Suppressor macrophage treated with lipopolysaccharide for 4 hours (primary cell): ENCODE data around the gene EML1.

Experiments used
- DNase-seq: peaks from one replicate; pipeline ENCODE4 v3.0.0-alpha.2; 2020

EML1 gene

DNA sequence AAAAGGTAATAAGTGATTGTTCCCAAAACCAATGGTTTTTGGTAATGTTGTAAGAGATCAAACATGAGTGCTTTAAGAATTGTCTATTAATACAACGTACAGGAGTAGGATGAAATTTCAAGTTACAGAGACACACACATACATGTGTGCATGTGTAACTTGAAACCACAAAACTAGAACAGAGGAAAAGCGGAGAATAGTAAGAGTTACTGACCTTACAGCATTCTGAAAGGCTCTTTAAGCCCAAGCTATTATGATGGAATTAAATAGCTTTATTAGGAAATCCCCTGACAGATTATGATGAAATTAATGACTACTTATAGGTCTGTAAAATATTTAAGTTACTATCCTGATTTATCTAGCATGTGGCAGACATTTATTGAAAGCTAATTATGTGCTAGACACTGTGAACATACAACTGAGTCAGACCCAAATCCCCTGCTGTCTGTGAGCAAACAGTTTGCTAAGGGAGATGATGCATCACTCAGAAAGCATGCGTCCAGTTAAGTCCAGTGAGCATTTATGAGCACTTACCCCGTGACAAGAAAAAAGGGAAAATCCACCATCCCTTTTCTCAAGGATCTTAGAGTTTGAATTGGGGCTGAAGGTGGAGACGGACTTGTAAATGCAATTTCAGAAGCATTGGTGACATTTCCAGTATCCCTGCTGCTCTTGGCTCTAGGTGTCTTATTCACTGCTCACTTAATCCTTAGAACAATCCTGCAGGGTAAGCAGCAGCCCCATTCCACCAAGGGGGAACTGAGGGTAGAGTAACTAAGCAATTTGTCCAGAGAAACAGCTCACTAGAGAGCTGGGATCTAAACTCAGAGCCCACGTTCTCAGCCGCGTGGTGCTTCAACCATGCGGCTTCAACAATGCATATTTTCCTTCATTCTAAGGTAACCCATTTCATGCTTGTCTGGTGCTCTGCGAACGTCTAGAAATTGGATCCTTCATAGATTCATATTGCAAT, 117.4 kb downstream of the EML1 start:
- no peak for DNase-seq

DNA sequence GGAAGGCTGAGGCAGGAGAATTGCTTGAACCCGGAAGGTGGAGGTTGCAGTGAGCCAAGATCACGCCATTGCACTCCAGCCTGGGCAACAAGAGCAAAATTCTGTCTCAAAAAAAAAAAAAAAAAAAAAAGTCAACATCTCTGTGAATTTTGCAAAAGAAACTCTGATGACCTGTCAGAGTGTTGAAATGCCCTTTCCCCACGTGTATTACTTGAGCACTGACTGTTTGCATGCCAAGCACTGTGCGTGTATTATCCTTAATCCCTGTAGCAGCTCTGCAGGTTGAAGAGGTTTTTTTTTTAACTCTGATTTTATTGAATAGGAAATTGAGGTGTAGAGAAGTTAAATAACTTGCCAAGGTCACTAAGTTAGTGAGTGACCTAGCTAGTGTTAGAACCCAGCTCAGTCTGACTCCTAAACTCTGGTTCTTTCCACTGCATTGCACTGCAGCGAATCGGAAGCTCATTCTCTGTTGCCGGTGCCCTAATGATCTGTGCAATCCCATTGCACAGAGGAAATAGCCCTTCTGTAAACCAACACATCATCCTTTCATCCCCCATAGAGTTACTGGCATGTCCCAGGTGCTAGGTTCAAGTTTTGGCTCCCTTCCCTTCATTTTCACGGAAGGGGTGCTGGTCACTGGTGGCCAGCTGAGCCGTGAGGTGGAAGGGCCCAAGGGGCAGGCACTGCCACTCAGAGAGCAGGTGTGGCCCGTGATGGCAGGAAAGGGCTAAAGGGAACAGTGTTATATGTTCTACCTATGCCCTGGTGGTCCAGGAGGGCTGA, 122.3 kb downstream of the EML1 start:
- DNase-seq: no peak

GRCh38 chr14:99916091-99916383, 122.8 kb downstream of the EML1 start:
- no peak for DNase-seq

GRCh38 chr14:99918781-99919180, 125.6 kb downstream of the EML1 start:
- no peak for DNase-seq

DNA sequence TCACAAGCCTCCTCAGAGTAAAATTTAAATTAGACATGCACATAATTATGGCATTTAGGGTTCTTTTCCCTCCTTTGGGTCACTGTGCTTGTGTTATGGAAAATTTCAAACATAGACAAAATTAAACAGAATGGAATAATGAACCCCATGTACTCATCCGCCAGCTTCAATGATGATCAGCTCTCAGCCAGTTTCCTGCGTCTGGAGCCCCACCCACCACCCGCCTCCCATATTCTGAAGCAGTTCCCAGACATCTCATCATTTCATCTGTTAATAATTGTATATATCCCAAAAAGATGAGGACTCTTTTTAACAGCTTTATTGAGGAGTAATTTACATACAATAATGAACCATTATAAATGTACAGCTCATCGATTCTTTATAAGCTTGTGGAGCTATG, 128.2 kb downstream of the EML1 start:
- no peak for DNase-seq

GRCh38 chr14:99924379-99924778, 131.2 kb downstream of the EML1 start:
- DNase-seq: no peak

DNA sequence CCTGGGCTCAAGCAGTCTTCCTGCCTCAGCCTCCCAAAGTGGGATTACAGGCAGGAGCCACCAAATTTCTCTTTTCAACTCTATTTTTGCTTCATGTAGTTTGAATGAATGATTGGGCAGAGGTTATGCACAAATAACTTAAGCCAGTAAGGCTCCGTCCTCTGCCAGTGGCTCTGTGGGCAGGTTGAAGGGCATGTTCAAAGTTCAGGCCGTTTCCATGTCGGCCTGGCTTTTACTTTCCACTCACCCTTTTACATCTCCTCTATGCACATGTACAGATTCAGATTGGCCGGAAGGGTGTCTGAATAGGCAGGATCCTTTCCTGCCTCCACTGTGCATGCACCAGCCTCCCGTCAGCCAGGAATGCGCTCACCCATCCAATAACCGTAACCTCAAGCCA, 132.3 kb downstream of the EML1 start:
- no peak for DNase-seq

- no peak for DNase-seq
These were observed 135.8 kb downstream of the EML1 start for GRCh38 chr14:99928963-99929362.

DNA sequence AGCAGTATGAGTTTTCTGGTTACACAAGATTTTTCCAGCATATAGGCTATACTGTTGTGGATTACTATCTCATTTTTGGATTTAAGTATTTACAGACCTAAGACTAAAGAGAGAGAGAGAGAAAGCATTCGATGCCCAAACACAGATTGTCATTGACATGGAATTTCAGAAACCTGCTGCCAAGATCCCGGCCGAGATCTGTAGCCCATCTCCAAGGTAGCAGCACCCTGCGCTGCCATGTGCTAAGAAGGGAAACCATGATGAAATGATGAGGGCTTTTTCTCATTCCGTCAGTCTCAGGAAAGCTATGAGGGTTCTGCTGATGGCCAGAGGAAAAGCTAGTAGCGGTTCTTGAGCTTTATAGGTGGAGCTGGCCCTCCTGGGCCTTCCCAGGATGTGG, 136.4 kb downstream of the EML1 start:
- DNase-seq: no peak

- DNase-seq: no peak
These were observed 137.4 kb downstream of the EML1 start for GRCh38 chr14:99930420-99931274.

- DNase-seq: no peak
These were observed 138.1 kb downstream of the EML1 start for GRCh38 chr14:99931308-99931707.

DNA sequence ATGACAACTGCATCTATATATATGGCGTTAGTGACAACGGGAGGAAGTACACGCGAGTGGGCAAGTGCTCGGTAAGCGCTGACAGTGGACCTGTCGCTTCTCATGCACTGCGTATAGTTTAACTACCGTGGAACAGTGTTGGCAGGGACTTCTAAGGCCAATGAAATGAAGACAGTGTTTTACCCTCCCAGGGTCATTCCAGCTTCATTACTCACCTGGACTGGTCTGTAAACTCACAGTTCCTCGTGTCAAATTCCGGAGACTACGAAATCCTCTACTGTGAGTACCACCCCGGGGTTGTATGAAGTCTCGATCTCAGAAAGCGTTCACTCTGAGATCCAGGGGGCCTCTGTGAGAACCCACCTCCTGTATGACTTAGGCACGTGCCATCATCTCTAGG, 142.8 kb downstream of the EML1 start:
- no peak for DNase-seq

DNA sequence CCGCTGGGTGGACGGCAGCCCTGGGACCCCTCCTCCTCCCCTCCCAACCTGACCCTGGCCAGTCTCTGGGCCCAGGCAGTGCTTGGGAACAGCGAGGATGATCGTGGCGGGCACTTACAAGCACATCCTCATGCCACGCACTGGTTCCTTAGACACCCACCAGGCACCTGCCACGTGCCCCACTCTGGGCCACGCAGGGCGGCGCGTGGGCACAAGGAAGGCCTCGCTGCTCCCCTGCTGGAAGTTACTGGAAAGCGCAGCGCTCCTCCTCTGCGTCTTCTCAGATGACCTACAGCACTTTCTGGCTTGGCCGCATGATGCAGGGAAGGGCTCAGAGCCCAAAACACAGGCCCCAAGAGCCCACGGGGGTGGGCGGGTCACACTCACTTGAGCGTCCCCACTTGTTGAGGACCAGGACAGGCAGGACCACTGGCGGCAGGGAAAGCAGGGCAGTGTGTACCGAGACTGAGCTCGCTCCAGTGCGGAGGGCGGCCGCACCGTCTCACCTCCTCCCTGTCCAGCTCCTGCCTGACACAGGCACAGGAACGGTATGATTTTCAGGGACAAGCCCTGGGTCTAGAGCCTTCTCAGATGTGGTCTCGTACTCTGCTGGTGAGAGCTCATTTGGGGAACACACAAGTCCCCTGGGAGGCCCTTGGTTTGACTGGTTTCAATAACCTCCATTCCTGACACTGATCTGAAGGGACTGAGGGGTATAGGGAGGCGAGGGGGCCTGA, 143.7 kb downstream of the EML1 start:
- no peak for DNase-seq

GRCh38 chr14:99937475-99938244, 144.4 kb downstream of the EML1 start:
- no peak for DNase-seq

DNA sequence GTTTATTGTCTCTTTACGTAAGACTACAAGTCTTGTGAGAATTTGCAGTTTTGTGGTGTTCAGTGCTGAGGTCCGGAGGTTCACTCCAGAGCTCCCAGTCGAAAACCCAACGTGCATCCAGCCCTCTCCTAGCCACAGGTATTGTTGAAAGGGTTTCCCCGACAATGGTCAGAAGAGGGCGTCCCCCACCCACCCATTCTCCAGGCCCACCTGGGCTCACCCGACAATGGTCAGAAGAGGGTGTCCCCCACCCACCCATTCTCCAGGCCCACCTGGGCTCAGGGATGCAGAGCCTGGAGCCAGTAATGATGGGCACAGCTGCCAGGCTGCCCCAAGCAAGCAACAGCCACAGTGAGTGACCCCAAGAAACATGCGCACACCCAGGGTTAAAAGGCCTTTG, 145.2 kb downstream of the EML1 start:
- DNase-seq: no peak

DNA sequence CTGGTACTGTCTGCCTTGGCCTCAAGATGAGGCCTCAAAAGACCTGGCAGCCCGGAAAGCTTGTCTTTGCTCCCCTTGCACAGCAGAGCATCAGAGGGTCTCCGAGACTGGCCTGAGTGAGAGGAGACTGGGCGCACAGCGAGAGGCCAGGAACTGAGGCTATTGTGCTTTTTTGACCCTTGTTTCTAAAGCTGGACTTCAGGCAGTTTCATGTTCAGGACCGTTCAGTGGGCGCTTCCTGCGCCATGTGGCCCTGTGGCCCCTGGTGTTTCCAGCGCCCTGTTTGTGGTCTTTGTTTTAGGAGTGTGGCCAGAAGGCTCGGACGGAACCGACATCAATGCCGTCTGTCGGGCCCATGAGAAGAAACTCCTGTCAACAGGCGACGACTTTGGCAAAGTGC, 145.7 kb downstream of the EML1 start:
- no peak for DNase-seq

DNA sequence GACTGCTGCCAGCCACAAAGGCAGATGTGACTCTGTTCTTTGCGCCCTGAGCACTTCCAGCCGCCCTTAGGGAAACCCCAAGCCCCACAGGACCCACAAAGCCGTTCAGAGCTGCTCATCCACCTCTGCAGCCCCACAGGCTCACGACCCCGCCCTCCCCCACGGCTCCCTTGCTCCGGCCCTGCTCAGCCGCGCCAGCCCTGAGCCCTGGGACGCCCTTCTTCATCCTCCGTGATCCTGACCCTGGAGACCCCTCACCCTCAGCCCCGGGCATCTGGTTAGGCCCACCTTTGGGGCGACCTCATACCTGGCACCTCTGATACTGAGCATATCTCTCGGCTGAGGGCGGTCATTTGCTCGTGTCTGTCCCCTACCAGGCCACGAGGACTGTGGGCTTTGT, 146.2 kb downstream of the EML1 start:
- DNase-seq: no peak

DNA sequence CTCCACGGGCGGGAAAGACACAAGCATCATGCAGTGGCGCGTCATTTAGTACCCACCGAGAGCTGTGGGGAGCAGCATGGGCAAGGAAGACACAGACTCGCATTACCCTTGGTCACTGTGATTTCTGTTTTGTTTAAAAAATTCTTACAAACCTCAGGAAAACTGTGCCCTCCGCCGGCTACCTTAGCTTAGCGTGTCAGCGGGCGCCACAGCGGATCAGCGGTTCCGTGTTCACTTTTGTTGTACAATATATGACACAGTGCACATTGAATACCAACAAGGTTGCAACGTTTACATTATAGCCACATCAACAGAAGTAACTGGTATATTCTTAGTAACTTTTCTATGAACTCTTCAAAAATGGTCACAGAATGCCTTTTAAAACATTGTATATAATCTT, 146.9 kb downstream of the EML1 start:
- DNase-seq: no peak

DNA sequence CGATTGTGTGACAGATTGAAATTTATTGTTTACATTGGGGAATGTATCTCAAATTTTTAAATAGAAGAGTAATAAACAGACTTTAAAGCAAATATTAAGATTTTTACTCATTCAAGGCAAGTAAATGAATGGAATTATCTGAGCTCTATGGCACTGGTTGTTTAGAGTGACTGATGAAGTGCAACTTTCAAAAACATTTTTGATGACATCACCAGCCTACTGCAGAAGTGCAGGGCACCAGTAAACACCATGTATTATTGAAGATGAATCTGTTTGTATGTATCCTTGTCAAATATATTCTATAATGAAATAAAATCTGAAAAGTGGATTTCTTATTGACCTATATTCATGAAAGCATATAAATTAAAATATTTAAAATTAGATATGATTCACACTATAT, 148.0 kb downstream of the EML1 start:
- DNase-seq: no peak

DNA sequence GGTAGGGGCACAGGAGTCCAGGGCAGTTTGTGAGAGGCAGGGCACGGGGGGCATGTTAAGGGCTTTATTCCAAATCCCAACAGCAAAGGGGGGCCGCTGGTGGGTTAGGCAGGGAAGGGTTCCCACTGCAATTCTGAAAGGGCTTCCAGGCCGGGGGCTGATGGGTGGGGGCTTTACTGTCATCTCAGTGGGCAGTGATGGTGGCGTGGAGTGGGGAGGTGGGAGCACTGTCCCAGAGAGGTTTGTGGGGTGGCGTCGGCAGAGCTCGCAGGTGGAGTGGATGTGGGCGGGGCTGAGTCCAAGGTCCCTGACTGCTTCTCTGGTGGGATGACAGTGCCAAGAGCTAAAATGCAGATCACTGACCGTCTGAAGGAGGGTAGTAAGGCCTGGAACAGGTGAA, 150.4 kb downstream of the EML1 start:
- no peak for DNase-seq

DNA sequence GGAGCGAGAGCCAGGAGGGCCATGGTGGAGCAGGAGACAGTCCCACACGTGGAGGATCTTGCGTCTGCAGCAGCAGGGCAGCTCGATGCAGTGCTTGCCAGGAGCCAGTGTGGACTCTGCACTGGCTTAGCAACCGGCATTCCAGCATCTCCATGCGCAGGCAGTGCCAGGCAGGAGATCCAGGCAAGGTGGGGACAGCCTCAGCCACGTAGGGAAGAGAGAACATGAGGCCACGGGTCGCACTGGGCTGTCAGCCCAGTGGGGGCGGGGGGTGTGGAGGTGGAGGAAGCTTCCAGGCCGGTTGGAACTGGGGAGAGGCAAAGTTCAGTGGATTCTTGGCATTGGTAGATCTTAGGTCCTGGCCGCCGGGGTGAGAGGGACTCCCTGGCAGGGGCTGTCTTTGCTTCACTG, 151.0 kb downstream of the EML1 start:
- DNase-seq: no peak
